A673 (cell line): ENCODE measurements around the gene CCNY. TPM values are rescaled to one million over a fixed set of nuclear protein-coding genes. Genes with fewer than 3 reads are reported as not detected.

Experiments used
- BruUV-seq: library from RNA; stranded (reverse); fragments of 400-500 nt; replicated peaks from 2 replicates; lab custom pipeline; 2021; lab: Mats Ljungman, UMichigan
- CTCF ChIA-PET: fragments of 300-600 bp; sonication (Branson Sonifier 250); formaldehyde crosslinking; loops from one replicate; lab custom pipeline; 2022; ENCODE audit warnings: antibody characterized with exemption; lab: Charles Lee
- POLR2A ChIA-PET: fragments of 300-600 bp; sonication (Branson Sonifier 250); formaldehyde crosslinking; loops from one replicate; lab custom pipeline; 2022; ENCODE audit warnings: antibody characterized with exemption; ENCODE audit not compliant: low non-redundant PET; lab: Charles Lee
- DNase-seq: peaks from one replicate; pipeline ENCODE4 v3.0.0-alpha.2; 2015; ENCODE audit warnings: low spot score
- H3K27ac ChIP-seq: fragments of 200-600 bp; sonication (generic); 2 replicates; pipeline ENCODE4 v1.5.1; 2016; ENCODE audit warnings: mixed run types, low read depth, mild to moderate bottlenecking, mixed read lengths, antibody characterized with exemption, low read length; ENCODE audit not compliant: poor library complexity, severe bottlenecking
- H3K27me3 ChIP-seq: fragments of 200-600 bp; sonication (generic); replicated peaks from 2 replicates; pipeline ENCODE4 v1.6.1; 2017; ENCODE audit warnings: mixed run types, low read depth, mild to moderate bottlenecking, mixed read lengths, antibody characterized with exemption, low read length; ENCODE audit not compliant: insufficient read depth, poor library complexity
- H3K36me3 ChIP-seq: fragments of 200-600 bp; sonication (generic); 2 replicates; pipeline ENCODE4 v1.6.1; 2016; ENCODE audit warnings: mixed run types, mild to moderate bottlenecking, mixed read lengths, antibody characterized with exemption, low read length; ENCODE audit not compliant: insufficient read depth, poor library complexity, severe bottlenecking
- H3K4me1 ChIP-seq: fragments of 200-600 bp; sonication (generic); 2 replicates; pipeline ENCODE4 v1.6.1; 2017; ENCODE audit warnings: mixed run types, mild to moderate bottlenecking, mixed read lengths, antibody characterized with exemption, low read length; ENCODE audit not compliant: insufficient read depth, poor library complexity, severe bottlenecking
- H3K4me3 ChIP-seq: fragments of 200-600 bp; sonication (generic); 2 replicates; pipeline ENCODE4 v1.5.1; 2016; ENCODE audit warnings: low read depth, mixed run types, mild to moderate bottlenecking, mixed read lengths, low read length; ENCODE audit not compliant: poor library complexity, severe bottlenecking
- H3K9me3 ChIP-seq: fragments of 200-600 bp; sonication (generic); 2 replicates; pipeline ENCODE4 v1.6.1; 2016; ENCODE audit warnings: mixed run types, low read depth, mild to moderate bottlenecking, mixed read lengths, antibody characterized with exemption, low read length; ENCODE audit not compliant: poor library complexity, severe bottlenecking
- CTCF ChIP-seq: fragments of 300-800, 200-600 bp; sonication (generic); conservative IDR thresholded peaks from 2 replicates; pipeline ENCODE4 v1.5.1; 2017; ENCODE audit warnings: low read depth, mild to moderate bottlenecking, antibody characterized with exemption, low read length, moderate library complexity, mixed read lengths
- EZH2 ChIP-seq: fragments of 200-600 bp; sonication (generic); IDR thresholded peaks from 2 replicates; pipeline ENCODE4 v1.6.1; 2017; ENCODE audit warnings: borderline replicate concordance, low read depth, mild to moderate bottlenecking, mixed read lengths, antibody characterized with exemption, low read length; ENCODE audit not compliant: poor library complexity, severe bottlenecking
- intact Hi-C: fragments of 100-400 bp; cut with micrococcal nuclease; formaldehyde crosslinking; loops from one replicate; pipeline ENCODE4 v1.10.0; 2022; ENCODE audit not compliant: unreplicated experiment
- total RNA-seq: library from RNA; stranded (reverse); gene quantifications from 2 replicates; pipeline ENCODE4 v1.2.3, GENCODE V29; 2021

CCNY gene
- total RNA-seq, 1 experiment from 2014 or later = 84.8 TPM

- intact Hi-C loops = no loop called here
- BruUV-seq = no TSS peak
- Histone ChIP-seq H3K27ac (no peak overlapping the region), H3K36me3 (no peaks in the 10 kb centered on the region), H3K27me3 (no peaks in the 10 kb centered on the region), H3K9me3 (no peaks in the 10 kb centered on the region), H3K4me3 (no peak overlapping the region), H3K4me1 (no peaks in the 10 kb centered on the region)
- no peak for DNase-seq
- CTCF ChIA-PET = interaction anchor here (0.6 kb wide), 1 partner anchor 839 kb away, joined by 4 read pairs; no protein-coding TSS in a partner anchor
- POLR2A ChIA-PET = no interaction called here
- TF ChIP-seq EZH2 = no peak
- no peak for TF ChIP-seq CTCF
These were observed 169.0 kb downstream of the CCNY start for GRCh38 chr10:35505241-35505873.

GRCh38 chr10:35506741-35507140, 170.4 kb downstream of the CCNY start:
- H3K27ac ChIP-seq = no peak overlapping the region
- no peaks in the 10 kb centered on the region for H3K27me3 ChIP-seq
- H3K9me3 ChIP-seq = no peaks in the 10 kb centered on the region
- intact Hi-C loops = no loop called here
- TF ChIP-seq EZH2 = no peak
- no peak for TF ChIP-seq CTCF
- H3K4me3 ChIP-seq = no peak overlapping the region
- BruUV-seq = no TSS peak
- no peak for DNase-seq
- H3K4me1 ChIP-seq = no peaks in the 10 kb centered on the region
- ChIA-PET CTCF (no interaction called here), POLR2A (no interaction called here)
- H3K36me3 ChIP-seq = no peaks in the 10 kb centered on the region

- no peaks in the 10 kb centered on the region for H3K27me3 ChIP-seq
- BruUV-seq = no TSS peak
- H3K4me3 ChIP-seq = no peak overlapping the region
- intact Hi-C loops = no loop called here
- ChIA-PET CTCF (no interaction called here), POLR2A (no interaction called here)
- DNase-seq = no peak
- TF ChIP-seq EZH2 (no peak), CTCF (no peak)
- no peaks in the 10 kb centered on the region for H3K9me3 ChIP-seq
- H3K36me3 ChIP-seq = no peaks in the 10 kb centered on the region
- H3K27ac ChIP-seq = no peak overlapping the region
- H3K4me1 ChIP-seq = no peaks in the 10 kb centered on the region
These were observed 171.3 kb downstream of the CCNY start for GRCh38 chr10:35507519-35508109.
